ENCODE data around the gene IKZF3.
"Not testable (repeated sequence)": the region's sequence is repeated elsewhere in the genome, so short reads cannot be mapped to it uniquely, and the experiment has no call there.

The IKZF3 gene

DNA sequence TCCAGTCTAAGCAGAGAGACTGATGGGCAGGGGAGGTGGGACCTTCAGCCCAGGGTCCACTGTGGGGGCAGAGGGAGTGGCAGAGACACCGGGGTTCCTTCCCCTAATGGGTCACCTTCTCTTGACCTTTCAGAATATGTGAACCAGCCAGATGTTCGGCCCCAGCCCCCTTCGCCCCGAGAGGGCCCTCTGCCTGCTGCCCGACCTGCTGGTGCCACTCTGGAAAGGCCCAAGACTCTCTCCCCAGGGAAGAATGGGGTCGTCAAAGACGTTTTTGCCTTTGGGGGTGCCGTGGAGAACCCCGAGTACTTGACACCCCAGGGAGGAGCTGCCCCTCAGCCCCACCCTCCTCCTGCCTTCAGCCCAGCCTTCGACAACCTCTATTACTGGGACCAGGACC is 136.6 kb downstream of the IKZF3 start:
- Histone ChIP-seq H3K36me3 (ENCODE audit: insufficient read depth, low read length) (peaks cover 6% of the 10 kb centered on the region; the same call in 1 of the 2 replicates), H3K4me3 (ENCODE audit: low read depth, low read length) (no peak overlapping the region), H3K27me3 (ENCODE audit: insufficient read depth, low read length) (no peaks in the 10 kb centered on the region), H3K79me2 (ENCODE audit: control insufficient read depth, insufficient read depth, low read length, unreplicated experiment) (no peaks in the 10 kb centered on the region), H3K4me1 (ENCODE audit: control insufficient read depth, insufficient read depth, low read length, unreplicated experiment) (peaks cover 7% of the 10 kb centered on the region), H2AFZ (ENCODE audit: low read length, unreplicated experiment) (no peak overlapping the region), H3K27ac (ENCODE audit: low read depth, low read length) (no peak overlapping the region)

DNA sequence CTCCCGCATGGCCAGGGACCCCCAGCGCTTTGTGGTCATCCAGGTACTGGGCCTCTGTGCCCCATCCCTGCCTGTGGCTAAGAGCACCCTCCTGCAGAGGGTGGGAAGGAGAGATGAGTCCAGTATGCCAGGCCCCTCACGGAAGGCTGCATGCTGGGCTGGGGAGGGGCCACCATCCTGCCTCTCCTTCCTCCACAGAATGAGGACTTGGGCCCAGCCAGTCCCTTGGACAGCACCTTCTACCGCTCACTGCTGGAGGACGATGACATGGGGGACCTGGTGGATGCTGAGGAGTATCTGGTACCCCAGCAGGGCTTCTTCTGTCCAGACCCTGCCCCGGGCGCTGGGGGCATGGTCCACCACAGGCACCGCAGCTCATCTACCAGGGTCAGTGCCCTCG is 137.5 kb downstream of the IKZF3 start:
- H2AFZ ChIP-seq (ENCODE audit: low read length, unreplicated experiment): no peak overlapping the region
- no peaks in the 10 kb centered on the region for H3K79me2 ChIP-seq (ENCODE audit: control insufficient read depth, insufficient read depth, low read length, unreplicated experiment)
- peaks cover 7% of the 10 kb centered on the region for H3K4me1 ChIP-seq (ENCODE audit: control insufficient read depth, insufficient read depth, low read length, unreplicated experiment)
- no peak overlapping the region for H3K27ac ChIP-seq (ENCODE audit: low read depth, low read length)
- H3K4me3 ChIP-seq (ENCODE audit: low read depth, low read length): no peak overlapping the region
- H3K27me3 ChIP-seq (ENCODE audit: insufficient read depth, low read length): no peaks in the 10 kb centered on the region
- peaks cover 6% of the 10 kb centered on the region; the same call in 1 of the 2 replicates for H3K36me3 ChIP-seq (ENCODE audit: insufficient read depth, low read length)

DNA sequence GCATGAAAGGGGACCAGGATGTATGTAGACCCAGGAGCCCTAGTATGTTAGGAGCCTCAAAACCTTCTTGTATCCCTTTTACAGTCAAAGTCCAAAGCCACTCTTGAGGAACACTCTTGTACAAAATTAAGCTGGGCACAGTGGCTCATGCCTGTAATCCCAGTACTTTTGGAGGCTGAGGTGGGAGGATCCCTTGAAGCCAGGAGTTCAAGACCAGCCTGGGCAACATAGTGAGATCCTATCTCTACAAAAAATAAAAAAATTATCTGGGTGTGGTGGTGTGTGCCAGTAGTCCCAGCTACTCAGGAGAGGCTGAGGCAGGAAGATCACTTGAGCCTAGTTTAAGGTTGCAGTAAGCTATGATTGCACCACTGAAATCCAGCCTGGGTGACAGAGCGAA is 138.2 kb downstream of the IKZF3 start:
- H2AFZ ChIP-seq (ENCODE audit: low read length, unreplicated experiment); H3K79me2 ChIP-seq (ENCODE audit: control insufficient read depth, insufficient read depth, low read length, unreplicated experiment); H3K27me3 ChIP-seq (ENCODE audit: insufficient read depth, low read length); H3K36me3 ChIP-seq (ENCODE audit: insufficient read depth, low read length); H3K27ac ChIP-seq (ENCODE audit: low read depth, low read length); H3K4me3 ChIP-seq (ENCODE audit: low read depth, low read length); H3K4me1 ChIP-seq (ENCODE audit: control insufficient read depth, insufficient read depth, low read length, unreplicated experiment): not testable (repeated sequence)

DNA sequence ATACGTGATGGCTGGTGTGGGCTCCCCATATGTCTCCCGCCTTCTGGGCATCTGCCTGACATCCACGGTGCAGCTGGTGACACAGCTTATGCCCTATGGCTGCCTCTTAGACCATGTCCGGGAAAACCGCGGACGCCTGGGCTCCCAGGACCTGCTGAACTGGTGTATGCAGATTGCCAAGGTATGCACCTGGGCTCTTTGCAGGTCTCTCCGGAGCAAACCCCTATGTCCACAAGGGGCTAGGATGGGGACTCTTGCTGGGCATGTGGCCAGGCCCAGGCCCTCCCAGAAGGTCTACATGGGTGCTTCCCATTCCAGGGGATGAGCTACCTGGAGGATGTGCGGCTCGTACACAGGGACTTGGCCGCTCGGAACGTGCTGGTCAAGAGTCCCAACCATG is 139.4 kb downstream of the IKZF3 start:
- Histone ChIP-seq H3K4me3 (ENCODE audit: low read depth, low read length) (no peak overlapping the region), H3K36me3 (ENCODE audit: insufficient read depth, low read length) (peaks cover 6% of the 10 kb centered on the region; the same call in 1 of the 2 replicates), H3K27ac (ENCODE audit: low read depth, low read length) (no peak overlapping the region), H3K27me3 (ENCODE audit: insufficient read depth, low read length) (no peaks in the 10 kb centered on the region), H3K4me1 (ENCODE audit: control insufficient read depth, insufficient read depth, low read length, unreplicated experiment) (peaks cover 7% of the 10 kb centered on the region), H3K79me2 (ENCODE audit: control insufficient read depth, insufficient read depth, low read length, unreplicated experiment) (no peaks in the 10 kb centered on the region), H2AFZ (ENCODE audit: low read length, unreplicated experiment) (no peak overlapping the region)

DNA sequence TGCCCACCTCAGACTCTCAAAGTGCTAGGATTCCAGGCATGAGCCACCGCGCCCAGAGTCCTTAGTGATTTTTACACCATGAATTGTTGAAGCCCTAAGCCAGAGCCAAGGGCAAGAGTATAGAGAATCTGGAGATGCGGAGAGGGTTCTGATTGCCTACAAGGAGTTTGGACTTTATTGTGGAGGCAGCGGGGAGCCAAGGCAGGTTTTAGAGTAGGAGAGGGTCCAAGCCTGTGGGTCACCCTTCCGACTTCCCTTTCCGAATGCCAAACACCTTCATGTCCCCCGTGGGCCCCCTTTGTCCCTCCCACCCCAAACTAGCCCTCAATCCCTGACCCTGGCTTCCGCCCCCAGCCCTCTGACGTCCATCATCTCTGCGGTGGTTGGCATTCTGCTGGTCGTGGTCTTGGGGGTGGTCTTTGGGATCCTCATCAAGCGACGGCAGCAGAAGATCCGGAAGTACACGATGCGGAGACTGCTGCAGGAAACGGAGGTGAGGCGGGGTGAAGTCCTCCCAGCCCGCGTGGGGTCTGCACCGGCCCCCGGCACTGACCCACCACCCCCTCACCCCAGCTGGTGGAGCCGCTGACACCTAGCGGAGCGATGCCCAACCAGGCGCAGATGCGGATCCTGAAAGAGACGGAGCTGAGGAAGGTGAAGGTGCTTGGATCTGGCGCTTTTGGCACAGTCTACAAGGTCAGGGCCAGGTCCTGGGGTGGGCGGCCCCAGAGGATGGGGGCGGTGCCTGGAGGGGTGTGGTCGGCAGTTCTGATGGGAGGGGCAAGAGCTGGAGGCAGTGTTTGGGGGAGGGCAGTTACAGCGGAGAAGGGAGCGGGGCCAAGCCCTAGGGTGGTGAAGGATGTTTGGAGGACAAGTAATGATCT is 140.9 kb downstream of the IKZF3 start:
- Histone ChIP-seq H3K27me3 (ENCODE audit: insufficient read depth, low read length) (no peaks in the 10 kb centered on the region), H3K27ac (ENCODE audit: low read depth, low read length) (no peak overlapping the region), H3K36me3 (ENCODE audit: insufficient read depth, low read length) (peaks cover 6% of the 10 kb centered on the region; the same call in 1 of the 2 replicates), H3K4me3 (ENCODE audit: low read depth, low read length) (no peak overlapping the region), H2AFZ (ENCODE audit: low read length, unreplicated experiment) (no peak overlapping the region), H3K79me2 (ENCODE audit: control insufficient read depth, insufficient read depth, low read length, unreplicated experiment) (no peaks in the 10 kb centered on the region), H3K4me1 (ENCODE audit: control insufficient read depth, insufficient read depth, low read length, unreplicated experiment) (no peaks in the 10 kb centered on the region)

DNA sequence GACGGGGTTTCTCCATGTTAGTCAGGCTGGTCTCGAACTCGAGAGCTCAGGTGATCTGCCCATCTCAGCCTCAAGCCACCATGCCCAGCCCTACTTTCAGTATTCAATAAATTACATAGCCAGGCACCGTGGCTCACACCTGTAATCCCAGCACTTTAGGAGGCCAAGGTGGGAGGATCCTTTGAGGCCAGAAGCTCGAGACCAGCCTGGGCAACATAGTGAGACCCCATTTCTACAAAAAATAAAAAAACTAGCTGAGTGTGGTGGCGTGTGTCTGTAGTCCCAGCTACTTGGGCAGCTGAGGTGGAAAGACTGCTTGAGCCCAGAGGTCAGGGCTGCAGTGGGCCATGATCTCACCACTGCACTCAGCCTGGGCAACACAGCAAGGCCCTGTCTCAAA is 142.0 kb downstream of the IKZF3 start:
- H3K4me1 ChIP-seq (ENCODE audit: control insufficient read depth, insufficient read depth, low read length, unreplicated experiment): no peaks in the 10 kb centered on the region
- H2AFZ ChIP-seq (ENCODE audit: low read length, unreplicated experiment): no peak overlapping the region
- no peak overlapping the region for H3K27ac ChIP-seq (ENCODE audit: low read depth, low read length)
- H3K27me3 ChIP-seq (ENCODE audit: insufficient read depth, low read length): no peaks in the 10 kb centered on the region
- no peaks in the 10 kb centered on the region for H3K79me2 ChIP-seq (ENCODE audit: control insufficient read depth, insufficient read depth, low read length, unreplicated experiment)
- H3K4me3 ChIP-seq (ENCODE audit: low read depth, low read length): no peak overlapping the region
- H3K36me3 ChIP-seq (ENCODE audit: insufficient read depth, low read length): peaks cover 6% of the 10 kb centered on the region; the same call in 1 of the 2 replicates

DNA sequence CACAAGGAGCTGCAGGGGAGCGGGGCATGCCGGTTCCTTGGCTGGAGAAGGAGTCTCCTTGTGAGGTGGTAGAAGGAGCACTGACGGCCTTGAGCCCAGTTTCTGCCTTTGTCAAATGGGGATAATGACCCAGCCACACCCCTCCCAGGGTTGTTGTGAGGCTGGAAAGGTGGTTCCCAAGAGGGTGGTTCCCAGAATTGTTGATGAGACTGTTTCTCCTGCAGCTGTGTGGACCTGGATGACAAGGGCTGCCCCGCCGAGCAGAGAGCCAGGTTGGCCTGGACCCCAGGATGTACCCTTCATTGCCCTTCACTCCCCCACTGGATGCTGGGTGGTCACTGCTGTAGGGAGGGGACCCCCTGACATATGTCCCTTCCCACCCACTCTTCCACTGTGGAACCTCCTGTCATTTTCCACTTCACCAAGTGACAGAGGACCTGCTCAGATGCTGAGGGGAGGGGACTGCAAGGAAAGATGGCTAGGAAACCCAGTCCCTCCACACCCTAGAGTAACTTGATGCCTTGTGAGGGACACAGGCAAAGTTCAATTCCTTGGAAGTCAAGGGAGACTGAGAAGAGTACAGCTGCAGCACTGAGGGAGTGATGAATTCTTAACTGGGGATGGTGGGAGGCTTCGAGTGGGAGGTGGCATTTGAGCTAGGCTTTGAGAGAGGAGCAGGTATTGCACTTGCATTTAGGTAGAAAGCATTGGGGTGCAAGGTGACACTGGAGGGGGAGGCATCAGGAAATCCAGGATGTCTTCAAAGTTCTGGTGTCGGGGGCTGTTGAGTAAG is 144.4 kb downstream of the IKZF3 start:
- Histone ChIP-seq H3K36me3 (ENCODE audit: insufficient read depth, low read length) (peaks cover 3% of the 10 kb centered on the region; the same call in 1 of the 2 replicates), H2AFZ (ENCODE audit: low read length, unreplicated experiment) (no peak overlapping the region), H3K4me1 (ENCODE audit: control insufficient read depth, insufficient read depth, low read length, unreplicated experiment) (no peaks in the 10 kb centered on the region), H3K79me2 (ENCODE audit: control insufficient read depth, insufficient read depth, low read length, unreplicated experiment) (no peaks in the 10 kb centered on the region), H3K27me3 (ENCODE audit: insufficient read depth, low read length) (no peaks in the 10 kb centered on the region), H3K4me3 (ENCODE audit: low read depth, low read length) (no peak overlapping the region), H3K27ac (ENCODE audit: low read depth, low read length) (no peak overlapping the region)

DNA sequence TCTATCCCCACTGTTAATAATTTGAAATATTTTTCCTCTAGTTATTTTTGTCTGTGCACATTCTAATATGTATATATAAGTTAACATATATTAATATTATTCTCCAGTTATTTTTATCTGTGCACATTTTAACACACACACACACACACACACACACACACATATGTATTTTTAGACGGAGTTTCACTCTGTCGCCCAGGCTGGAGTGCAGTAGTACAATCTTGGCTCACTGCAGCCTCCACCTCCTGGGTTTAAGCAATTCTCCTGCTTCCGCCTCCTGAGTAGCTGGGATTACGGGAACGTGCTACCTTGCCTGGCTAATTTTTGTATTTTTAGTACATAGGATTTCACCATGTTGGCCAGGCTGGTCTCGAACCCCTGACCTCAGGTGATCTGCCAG is 146.5 kb downstream of the IKZF3 start:
- H3K27ac ChIP-seq (ENCODE audit: low read depth, low read length): no peak overlapping the region
- peaks cover 2% of the 10 kb centered on the region; the same call in 1 of the 2 replicates for H3K36me3 ChIP-seq (ENCODE audit: insufficient read depth, low read length)
- H3K27me3 ChIP-seq (ENCODE audit: insufficient read depth, low read length): no peaks in the 10 kb centered on the region
- H3K4me1 ChIP-seq (ENCODE audit: control insufficient read depth, insufficient read depth, low read length, unreplicated experiment): no peaks in the 10 kb centered on the region
- no peaks in the 10 kb centered on the region for H3K79me2 ChIP-seq (ENCODE audit: control insufficient read depth, insufficient read depth, low read length, unreplicated experiment)
- no peak overlapping the region for H2AFZ ChIP-seq (ENCODE audit: low read length, unreplicated experiment)
- no peak overlapping the region for H3K4me3 ChIP-seq (ENCODE audit: low read depth, low read length)

DNA sequence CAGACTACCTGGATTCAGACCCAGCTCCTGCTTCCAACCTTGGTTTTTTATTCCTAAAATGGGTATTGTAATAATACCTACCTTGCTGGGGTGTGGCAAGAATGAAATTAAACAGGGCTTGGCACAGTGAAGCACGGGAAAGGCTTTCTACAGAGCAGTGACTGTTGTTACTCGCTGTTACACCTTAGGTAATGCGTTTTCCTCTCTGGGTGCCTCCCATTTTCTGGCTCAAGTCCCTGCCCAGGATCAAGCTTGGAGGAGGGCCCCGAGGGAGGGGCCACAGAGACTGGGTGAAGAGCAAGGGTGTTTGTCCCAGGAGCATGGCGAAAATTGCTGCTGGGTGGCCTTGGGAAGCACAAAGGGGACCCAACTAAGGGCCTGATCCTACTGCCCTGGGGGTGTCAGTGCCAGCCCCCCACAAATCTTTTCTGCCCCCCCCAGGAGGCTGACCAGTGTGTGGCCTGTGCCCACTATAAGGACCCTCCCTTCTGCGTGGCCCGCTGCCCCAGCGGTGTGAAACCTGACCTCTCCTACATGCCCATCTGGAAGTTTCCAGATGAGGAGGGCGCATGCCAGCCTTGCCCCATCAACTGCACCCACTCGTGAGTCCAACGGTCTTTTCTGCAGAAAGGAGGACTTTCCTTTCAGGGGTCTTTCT is 147.1 kb downstream of the IKZF3 start:
- H2AFZ ChIP-seq (ENCODE audit: low read length, unreplicated experiment): no peak overlapping the region
- no peaks in the 10 kb centered on the region for H3K4me1 ChIP-seq (ENCODE audit: control insufficient read depth, insufficient read depth, low read length, unreplicated experiment)
- H3K36me3 ChIP-seq (ENCODE audit: insufficient read depth, low read length): peaks cover 3% of the 10 kb centered on the region; the same call in 1 of the 2 replicates
- H3K27me3 ChIP-seq (ENCODE audit: insufficient read depth, low read length): no peaks in the 10 kb centered on the region
- H3K27ac ChIP-seq (ENCODE audit: low read depth, low read length): no peak overlapping the region
- no peak overlapping the region for H3K4me3 ChIP-seq (ENCODE audit: low read depth, low read length)
- no peaks in the 10 kb centered on the region for H3K79me2 ChIP-seq (ENCODE audit: control insufficient read depth, insufficient read depth, low read length, unreplicated experiment)

DNA sequence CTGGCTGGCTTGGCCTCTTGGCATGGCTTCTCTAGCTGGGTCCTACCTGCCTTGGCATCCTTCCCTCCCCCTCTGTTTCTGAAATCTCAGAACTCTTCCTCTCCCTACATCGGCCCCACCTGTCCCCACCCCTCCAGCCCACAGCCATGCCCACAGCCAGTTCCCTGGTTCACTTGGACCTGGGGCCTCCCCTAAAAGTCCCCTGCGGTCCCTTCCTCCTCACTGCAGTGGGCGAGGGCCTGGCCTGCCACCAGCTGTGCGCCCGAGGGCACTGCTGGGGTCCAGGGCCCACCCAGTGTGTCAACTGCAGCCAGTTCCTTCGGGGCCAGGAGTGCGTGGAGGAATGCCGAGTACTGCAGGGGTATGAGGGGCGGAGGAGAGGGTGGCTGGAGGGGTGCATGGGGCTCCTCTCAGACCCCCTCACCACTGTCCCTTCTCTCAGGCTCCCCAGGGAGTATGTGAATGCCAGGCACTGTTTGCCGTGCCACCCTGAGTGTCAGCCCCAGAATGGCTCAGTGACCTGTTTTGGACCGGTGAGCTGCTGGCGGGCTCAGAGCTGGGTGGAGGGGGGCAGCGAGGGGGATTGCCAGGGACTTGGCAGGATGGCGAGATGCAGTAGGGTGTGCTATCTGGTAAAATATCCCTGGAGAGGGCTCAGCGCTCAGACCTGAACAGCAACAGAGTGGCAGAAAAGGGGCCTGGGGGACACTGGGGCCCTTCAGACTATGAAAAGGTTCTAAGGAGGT is 147.9 kb downstream of the IKZF3 start:
- no peaks in the 10 kb centered on the region for H3K79me2 ChIP-seq (ENCODE audit: control insufficient read depth, insufficient read depth, low read length, unreplicated experiment)
- no peak overlapping the region for H2AFZ ChIP-seq (ENCODE audit: low read length, unreplicated experiment)
- no peaks in the 10 kb centered on the region for H3K27me3 ChIP-seq (ENCODE audit: insufficient read depth, low read length)
- H3K4me3 ChIP-seq (ENCODE audit: low read depth, low read length): no peak overlapping the region
- no peak overlapping the region for H3K27ac ChIP-seq (ENCODE audit: low read depth, low read length)
- H3K36me3 ChIP-seq (ENCODE audit: insufficient read depth, low read length): peaks cover 3% of the 10 kb centered on the region; the same call in 1 of the 2 replicates
- no peaks in the 10 kb centered on the region for H3K4me1 ChIP-seq (ENCODE audit: control insufficient read depth, insufficient read depth, low read length, unreplicated experiment)

Measured in ACC112 (cell line).